ENCODE results near the gene LRCH1.

Gene LRCH1

GRCh38 chr13:46569456-46569855 is 16.5 kb downstream of the LRCH1 start:
- CTCF ChIA-PET, result interaction anchor here (1.0 to 1.6 kb wide), 3 partner anchors 12 to 22 kb away, joined by 3 read pairs; no protein-coding TSS in a partner anchor
- no peak for DNase-seq
- 98% methylated on average over 7 of the region's 7 CpGs for WGBS (ENCODE audit: insufficient coverage)
- Histone ChIP-seq H3K36me3 (ENCODE audit: control insufficient read depth in 4 of 4, insufficient read depth in 4 of 4, low read length in 3 of 4) (peaks cover 0 to 2% (median 0%) of the 10 kb centered on the region in 4 experiments), H3K27me3 (replicated peaks in 2 of 5; ENCODE audit: control insufficient read depth in 4 of 5, insufficient read depth in 5 of 5, low read length in 4 of 5) (no peaks in the 10 kb centered on the region), H3K27ac (ENCODE audit: insufficient read depth in 1 of 2, low read depth in 1 of 2, low read length in 2 of 2, poor library complexity in 1 of 2, severe bottlenecking in 2 of 2) (no peak overlapping the region), H3K4me3 (ENCODE audit: control insufficient read depth in 1 of 7, extremely low read depth in 1 of 7, insufficient read depth in 4 of 7, low read depth in 2 of 7, low read length in 6 of 7) (no peak overlapping the region), H3K9me3 (ENCODE audit: control extremely low read depth in 1 of 5, control insufficient read depth in 4 of 5, insufficient read depth in 2 of 5, low read depth in 1 of 5, low read length in 4 of 5) (no peaks in the 10 kb centered on the region), H3K4me1 (ENCODE audit: control extremely low read depth in 1 of 4, control insufficient read depth in 4 of 4, insufficient read depth in 4 of 4, low read length in 3 of 4) (peaks cover 0 to 12% (median 6%) of the 10 kb centered on the region in 4 experiments)
- POLR2A ChIA-PET, result no interaction called here

DNA sequence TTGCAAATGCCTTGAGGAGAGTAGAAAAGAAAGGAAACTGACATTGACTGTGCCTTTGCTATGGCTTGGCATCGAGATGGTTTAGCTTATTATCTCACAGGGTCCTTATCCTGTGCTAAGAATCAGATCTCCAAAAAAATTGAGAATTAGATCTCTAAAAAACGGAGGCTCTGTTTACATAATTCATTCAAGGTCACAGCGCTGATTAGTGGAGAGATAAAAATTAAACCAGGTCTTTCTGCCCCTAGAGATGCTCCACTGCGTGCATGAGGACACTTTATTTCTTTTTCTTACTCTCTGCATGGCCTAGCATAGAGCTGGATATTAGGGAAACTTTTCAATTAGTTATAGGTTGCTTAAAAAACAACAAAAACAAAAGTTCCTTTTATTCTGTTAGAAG is 17.3 kb downstream of the LRCH1 start:
- Histone ChIP-seq H3K4me3 (ENCODE audit: control insufficient read depth in 1 of 7, extremely low read depth in 1 of 7, insufficient read depth in 4 of 7, low read depth in 2 of 7, low read length in 6 of 7) (no peak overlapping the region), H3K4me1 (ENCODE audit: control extremely low read depth in 1 of 4, control insufficient read depth in 4 of 4, insufficient read depth in 4 of 4, low read length in 3 of 4) (peaks cover 0 to 18% (median 6%) of the 10 kb centered on the region in 4 experiments), H3K27me3 (replicated peaks in 2 of 5; ENCODE audit: control insufficient read depth in 4 of 5, insufficient read depth in 5 of 5, low read length in 4 of 5) (no peaks in the 10 kb centered on the region), H3K36me3 (ENCODE audit: control insufficient read depth in 4 of 4, insufficient read depth in 4 of 4, low read length in 3 of 4) (peaks cover 0 to 2% (median 0%) of the 10 kb centered on the region in 4 experiments), H3K9me3 (ENCODE audit: control extremely low read depth in 1 of 5, control insufficient read depth in 4 of 5, insufficient read depth in 2 of 5, low read depth in 1 of 5, low read length in 4 of 5) (no peaks in the 10 kb centered on the region), H3K27ac (ENCODE audit: insufficient read depth in 1 of 2, low read depth in 1 of 2, low read length in 2 of 2, poor library complexity in 1 of 2, severe bottlenecking in 2 of 2) (no peak overlapping the region)
- ChIA-PET CTCF (interaction anchor here (1.5 to 1.6 kb wide), 2 partner anchors 11 to 17 kb away, joined by 3 read pairs; no protein-coding TSS in a partner anchor), POLR2A (no interaction called here)
- no peak for DNase-seq
- WGBS (ENCODE audit: insufficient coverage), result 33% methylated on average over 1 of the region's 4 CpGs

GRCh38 chr13:46571189-46571908 is 18.4 kb downstream of the LRCH1 start:
- ChIA-PET CTCF (interaction anchor here (0.8 to 1.5 kb wide), 3 partner anchors 19 to 50 kb away, joined by 3 to 4 read pairs (median 3); no protein-coding TSS in a partner anchor), POLR2A (no interaction called here)
- H3K4me3 ChIP-seq (ENCODE audit: control insufficient read depth in 1 of 7, extremely low read depth in 1 of 7, insufficient read depth in 4 of 7, low read depth in 2 of 7, low read length in 6 of 7), result no peak overlapping the region
- H3K36me3 ChIP-seq (ENCODE audit: control insufficient read depth in 4 of 4, insufficient read depth in 4 of 4, low read length in 3 of 4), result peaks cover 0 to 2% (median 0%) of the 10 kb centered on the region in 4 experiments
- H3K27me3 ChIP-seq (replicated peaks in 2 of 5; ENCODE audit: control insufficient read depth in 4 of 5, insufficient read depth in 5 of 5, low read length in 4 of 5), result no peaks in the 10 kb centered on the region
- DNase-seq, result no peak
- no peaks in the 10 kb centered on the region for H3K9me3 ChIP-seq (ENCODE audit: control extremely low read depth in 1 of 5, control insufficient read depth in 4 of 5, insufficient read depth in 2 of 5, low read depth in 1 of 5, low read length in 4 of 5)
- H3K27ac ChIP-seq (ENCODE audit: insufficient read depth in 1 of 2, low read depth in 1 of 2, low read length in 2 of 2, poor library complexity in 1 of 2, severe bottlenecking in 2 of 2), result no peak overlapping the region
- WGBS (ENCODE audit: insufficient coverage), result over 99% methylated on average over 11 of the region's 11 CpGs
- peaks cover 0 to 15% (median 3%) of the 10 kb centered on the region in 4 experiments for H3K4me1 ChIP-seq (ENCODE audit: control extremely low read depth in 1 of 4, control insufficient read depth in 4 of 4, insufficient read depth in 4 of 4, low read length in 3 of 4)

DNA sequence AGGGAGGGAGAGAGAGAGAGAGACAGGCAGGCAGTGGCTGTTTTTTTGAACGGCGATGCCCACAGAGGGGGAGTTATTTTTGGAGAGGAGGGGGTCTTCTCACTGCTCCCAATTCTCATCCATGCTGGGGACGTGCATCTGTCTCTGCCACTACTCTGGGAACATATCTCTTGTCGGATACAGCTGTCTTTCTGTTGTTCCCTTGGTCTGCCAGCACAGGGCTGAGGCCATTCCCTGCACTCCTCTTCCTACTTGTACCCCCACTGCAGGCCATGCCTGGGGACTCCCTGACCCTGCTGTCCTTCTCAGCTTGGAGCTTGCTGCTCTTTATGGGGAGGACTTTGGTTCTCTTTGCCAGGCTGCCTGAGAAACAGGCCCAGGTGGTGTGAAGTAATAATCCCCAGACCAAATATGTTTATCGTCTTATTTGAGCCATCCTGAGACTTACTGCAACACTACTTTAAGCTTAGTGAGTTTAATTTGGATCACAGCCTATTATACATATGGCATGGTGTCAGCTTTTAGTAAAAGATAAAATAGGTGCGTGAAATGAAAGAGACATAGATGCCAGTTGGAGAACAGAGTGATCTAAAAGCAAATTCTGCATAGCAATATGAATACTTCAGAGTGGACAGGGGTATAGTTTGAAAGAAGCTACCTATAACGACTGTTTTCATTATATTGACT is 19.1 kb downstream of the LRCH1 start:
- peaks cover 0 to 2% (median 0%) of the 10 kb centered on the region in 4 experiments for H3K36me3 ChIP-seq (ENCODE audit: control insufficient read depth in 4 of 4, insufficient read depth in 4 of 4, low read length in 3 of 4)
- POLR2A ChIA-PET, result no interaction called here
- WGBS (ENCODE audit: insufficient coverage), result 95% methylated on average over 2 of the region's 7 CpGs
- no peak for DNase-seq
- CTCF ChIA-PET, result interaction anchor here (1.0 to 1.5 kb wide), 3 partner anchors 17 to 20 kb away, joined by 3 to 4 read pairs (median 3); no protein-coding TSS in a partner anchor
- no peaks in the 10 kb centered on the region for H3K9me3 ChIP-seq (ENCODE audit: control extremely low read depth in 1 of 5, control insufficient read depth in 4 of 5, insufficient read depth in 2 of 5, low read depth in 1 of 5, low read length in 4 of 5)
- no peak overlapping the region for H3K4me3 ChIP-seq (ENCODE audit: control insufficient read depth in 1 of 7, extremely low read depth in 1 of 7, insufficient read depth in 4 of 7, low read depth in 2 of 7, low read length in 6 of 7)
- H3K27me3 ChIP-seq (replicated peaks in 2 of 5; ENCODE audit: control insufficient read depth in 4 of 5, insufficient read depth in 5 of 5, low read length in 4 of 5), result no peaks in the 10 kb centered on the region
- H3K4me1 ChIP-seq (ENCODE audit: control extremely low read depth in 1 of 4, control insufficient read depth in 4 of 4, insufficient read depth in 4 of 4, low read length in 3 of 4), result peaks cover 0 to 19% (median 3%) of the 10 kb centered on the region in 4 experiments
- H3K27ac ChIP-seq (ENCODE audit: insufficient read depth in 1 of 2, low read depth in 1 of 2, low read length in 2 of 2, poor library complexity in 1 of 2, severe bottlenecking in 2 of 2), result no peak overlapping the region

DNA sequence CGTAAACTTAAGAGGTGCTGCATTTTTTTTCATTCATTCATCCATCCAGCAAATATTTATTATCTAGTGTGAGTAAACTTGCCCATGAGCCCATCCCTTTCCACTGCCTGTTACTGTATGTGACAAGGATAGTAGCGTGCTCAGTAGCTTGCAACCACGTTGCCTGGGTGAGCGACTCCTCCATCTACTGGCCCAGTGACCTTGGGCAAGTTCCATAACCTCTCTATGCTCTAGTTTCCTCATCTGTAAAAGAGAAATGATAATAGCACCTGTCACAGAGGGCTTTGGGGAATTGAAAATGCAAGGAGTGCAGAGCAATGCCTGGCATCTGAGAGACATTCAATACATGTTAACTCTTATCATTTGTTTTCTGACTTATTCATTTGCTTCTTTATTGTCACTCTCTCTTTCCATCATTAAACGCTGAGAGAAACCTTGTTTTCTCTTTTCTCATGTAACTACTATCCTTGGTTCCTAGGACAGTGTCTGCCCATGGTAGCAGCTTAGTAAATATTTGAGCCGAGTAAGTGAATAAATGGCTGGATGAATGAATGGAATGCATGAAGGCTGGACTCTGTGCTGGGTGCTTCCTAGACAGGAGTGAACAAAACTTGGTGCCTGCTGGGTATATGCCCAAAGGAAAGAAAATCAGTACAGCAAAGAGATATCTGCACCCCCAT is 19.9 kb downstream of the LRCH1 start:
- no peak overlapping the region for H3K4me3 ChIP-seq (ENCODE audit: control insufficient read depth in 1 of 7, extremely low read depth in 1 of 7, insufficient read depth in 4 of 7, low read depth in 2 of 7, low read length in 6 of 7)
- WGBS (ENCODE audit: insufficient coverage), result 97% methylated on average over 3 of the region's 6 CpGs
- POLR2A ChIA-PET, result no interaction called here
- CTCF ChIA-PET, result interaction anchor here (1.2 to 1.5 kb wide), 2 partner anchors 18 to 21 kb away, joined by 3 to 4 read pairs; no protein-coding TSS in a partner anchor
- peaks cover 0 to 2% (median 0%) of the 10 kb centered on the region in 4 experiments for H3K36me3 ChIP-seq (ENCODE audit: control insufficient read depth in 4 of 4, insufficient read depth in 4 of 4, low read length in 3 of 4)
- peaks cover 0 to 28% (median 11%) of the 10 kb centered on the region in 4 experiments for H3K4me1 ChIP-seq (ENCODE audit: control extremely low read depth in 1 of 4, control insufficient read depth in 4 of 4, insufficient read depth in 4 of 4, low read length in 3 of 4)
- H3K9me3 ChIP-seq (ENCODE audit: control extremely low read depth in 1 of 5, control insufficient read depth in 4 of 5, insufficient read depth in 2 of 5, low read depth in 1 of 5, low read length in 4 of 5), result no peaks in the 10 kb centered on the region
- H3K27ac ChIP-seq (ENCODE audit: insufficient read depth in 1 of 2, low read depth in 1 of 2, low read length in 2 of 2, poor library complexity in 1 of 2, severe bottlenecking in 2 of 2), result no peak overlapping the region
- DNase-seq, result no peak
- H3K27me3 ChIP-seq (replicated peaks in 2 of 5; ENCODE audit: control insufficient read depth in 4 of 5, insufficient read depth in 5 of 5, low read length in 4 of 5), result no peaks in the 10 kb centered on the region

DNA sequence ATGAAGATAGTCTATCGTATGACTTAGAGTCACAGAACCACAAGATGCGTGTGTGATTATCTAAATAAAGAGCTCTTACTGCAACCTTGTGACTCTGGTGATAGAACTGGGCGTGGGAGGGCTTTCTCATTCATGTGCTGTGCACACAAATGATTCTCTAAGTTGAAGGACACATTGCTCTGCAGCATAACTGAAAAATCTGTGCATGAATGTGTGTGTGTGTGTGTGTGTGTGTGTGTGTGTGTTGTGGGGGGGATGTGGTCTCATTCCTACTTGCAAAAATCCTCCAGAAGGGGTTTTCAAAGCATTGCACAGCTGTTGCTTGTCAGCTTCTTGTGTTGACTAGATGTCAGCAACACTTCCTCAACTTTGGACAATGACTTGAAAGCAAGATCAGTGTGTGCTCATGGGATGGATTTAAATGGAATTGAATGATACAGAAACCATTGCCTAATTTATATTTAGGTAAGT is 22.4 kb downstream of the LRCH1 start:
- WGBS (ENCODE audit: insufficient coverage), result 88% methylated on average over 3 of the region's 3 CpGs
- no peaks in the 10 kb centered on the region for H3K27me3 ChIP-seq (replicated peaks in 2 of 5; ENCODE audit: control insufficient read depth in 4 of 5, insufficient read depth in 5 of 5, low read length in 4 of 5)
- peaks cover 0 to 2% (median 0%) of the 10 kb centered on the region in 4 experiments for H3K36me3 ChIP-seq (ENCODE audit: control insufficient read depth in 4 of 4, insufficient read depth in 4 of 4, low read length in 3 of 4)
- peaks cover 0 to 34% (median 12%) of the 10 kb centered on the region in 4 experiments for H3K4me1 ChIP-seq (ENCODE audit: control extremely low read depth in 1 of 4, control insufficient read depth in 4 of 4, insufficient read depth in 4 of 4, low read length in 3 of 4)
- H3K4me3 ChIP-seq (ENCODE audit: control insufficient read depth in 1 of 7, extremely low read depth in 1 of 7, insufficient read depth in 4 of 7, low read depth in 2 of 7, low read length in 6 of 7), result no peak overlapping the region
- CTCF ChIA-PET, result interaction anchor here (0.6 to 1.3 kb wide), 6 partner anchors 9 to 142 kb away, joined by 3 to 6 read pairs (median 3); no protein-coding TSS in a partner anchor
- POLR2A ChIA-PET, result no interaction called here
- H3K9me3 ChIP-seq (ENCODE audit: control extremely low read depth in 1 of 5, control insufficient read depth in 4 of 5, insufficient read depth in 2 of 5, low read depth in 1 of 5, low read length in 4 of 5), result no peaks in the 10 kb centered on the region
- peak in 2 of 3 donors; percentile 45 to 58 for DNase-seq
- H3K27ac ChIP-seq (ENCODE audit: insufficient read depth in 1 of 2, low read depth in 1 of 2, low read length in 2 of 2, poor library complexity in 1 of 2, severe bottlenecking in 2 of 2), result no peak overlapping the region

Data from common myeloid progenitor, CD34-positive (primary cell).